GM19238 (cell line): ENCODE measurements around the gene TREM2.
"Not testable (repeated sequence)": the region's sequence is repeated elsewhere in the genome, so short reads cannot be mapped to it uniquely, and the experiment has no call there.

Source experiments
- DNase-seq: peaks from one replicate; pipeline ENCODE4 v3.0.0; 2011; ENCODE audit warnings: low spot score; ENCODE audit not compliant: insufficient read length

The TREM2 gene

DNA sequence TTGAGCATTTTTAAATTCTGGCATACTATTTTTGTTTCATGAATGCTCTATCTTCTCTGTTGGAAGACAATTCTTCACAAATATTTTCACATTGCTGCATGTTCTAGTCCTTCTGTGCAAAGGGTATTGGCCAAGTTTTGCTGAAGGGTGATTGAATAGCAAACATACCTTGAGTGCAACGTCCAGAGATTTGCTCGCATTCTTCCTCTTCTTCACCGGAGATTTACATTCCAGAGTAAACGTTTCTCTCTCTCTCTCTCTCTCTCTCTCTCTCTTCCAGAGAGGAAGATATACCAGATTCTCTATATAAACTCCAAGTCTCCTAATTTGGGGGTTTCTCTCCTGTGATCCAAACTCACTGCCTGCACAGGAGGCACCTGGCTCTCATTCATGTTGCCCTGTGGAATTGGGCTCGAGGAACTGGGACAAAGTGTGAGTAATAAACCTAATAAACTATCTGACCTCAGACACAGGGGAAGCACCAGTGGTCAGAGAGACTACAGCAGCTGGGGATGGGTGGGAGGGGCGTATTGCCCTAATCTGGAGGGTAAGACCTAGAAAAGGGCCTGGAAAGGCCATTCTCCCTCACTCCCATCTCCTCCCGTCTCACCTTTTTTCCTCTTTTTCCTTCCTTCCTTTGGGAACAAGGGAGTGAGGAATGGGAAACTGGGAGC, 7.6 kb downstream of the TREM2 start:
- no peak for DNase-seq

DNA sequence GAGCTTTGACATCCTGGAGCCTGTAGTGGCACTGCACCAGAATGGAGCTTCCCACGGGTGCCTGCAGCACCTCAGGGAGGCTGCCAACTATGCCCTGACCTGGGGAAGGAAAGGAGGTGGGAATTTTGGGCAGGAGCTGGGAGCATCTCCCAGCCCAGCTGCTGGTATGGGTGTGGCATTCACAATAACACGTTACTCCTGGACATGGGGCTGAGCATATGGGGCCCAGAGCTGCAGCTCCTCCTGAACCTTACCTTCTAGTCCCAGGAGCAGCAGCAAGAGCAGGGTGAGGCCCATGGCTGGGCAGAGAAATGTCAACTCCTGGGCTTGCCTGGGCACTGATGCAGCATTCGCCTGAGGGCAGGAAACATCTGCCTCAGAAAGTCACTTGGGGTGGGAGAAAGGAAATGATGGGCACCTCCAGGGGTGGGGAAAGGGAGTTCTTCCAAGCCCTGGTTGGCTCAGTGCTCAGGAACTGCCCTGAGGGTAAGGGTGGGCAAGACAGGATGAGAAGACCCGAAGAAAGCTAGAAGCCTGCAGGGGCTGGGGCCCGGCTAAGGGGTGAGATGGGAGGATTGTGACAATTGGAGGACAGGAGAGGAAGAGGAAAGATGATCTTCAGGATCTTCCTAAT, 8.8 kb downstream of the TREM2 start, which contains the start of gene TREML1:
TREML1 (minus strand) TSS at position 356 of the 634 bp plus-strand sequence; CDS start at position 297, 59 bp downstream.
- DNase-seq = no peak

DNA sequence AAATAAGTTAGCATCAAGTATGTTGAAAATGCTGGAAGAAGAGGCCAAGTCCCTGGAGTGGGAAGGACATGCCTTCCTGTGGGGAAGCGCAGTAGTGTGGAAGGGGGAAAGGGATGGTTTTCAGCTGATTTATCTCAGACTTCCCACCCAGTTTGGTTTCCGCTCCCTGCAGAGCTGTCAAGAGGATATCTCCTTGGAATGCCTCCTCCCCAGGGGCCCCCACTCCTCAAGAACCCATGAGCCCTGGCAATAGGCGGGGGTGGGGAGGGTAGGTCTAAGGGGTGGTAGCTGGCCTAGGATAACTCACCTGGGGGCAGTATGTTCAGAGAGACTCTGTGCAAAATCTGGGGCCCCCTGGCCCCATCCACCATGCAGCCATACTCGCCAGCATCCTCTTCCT, 9.5 kb downstream of the TREM2 start:
- DNase-seq = no peak

DNA sequence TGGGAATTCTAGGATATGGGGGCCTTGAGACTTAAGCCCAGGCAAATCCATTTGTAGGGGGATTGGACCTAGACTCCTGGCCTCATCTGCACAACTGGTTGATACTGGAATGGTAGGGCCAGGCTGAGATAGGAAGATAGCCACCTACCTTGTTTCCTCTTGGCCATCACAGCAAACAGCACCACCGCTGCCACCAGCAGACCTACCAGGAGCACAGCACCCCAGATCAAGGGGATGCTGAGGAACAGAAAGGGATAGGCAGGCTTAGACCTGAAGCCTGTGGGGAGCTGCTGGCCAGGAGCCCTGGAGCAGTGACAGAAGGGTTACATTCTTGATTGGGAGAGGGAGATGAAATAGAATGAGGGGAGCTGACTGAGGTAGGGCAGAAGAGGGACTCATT, 12.2 kb downstream of the TREM2 start:
- DNase-seq = no peak

DNA sequence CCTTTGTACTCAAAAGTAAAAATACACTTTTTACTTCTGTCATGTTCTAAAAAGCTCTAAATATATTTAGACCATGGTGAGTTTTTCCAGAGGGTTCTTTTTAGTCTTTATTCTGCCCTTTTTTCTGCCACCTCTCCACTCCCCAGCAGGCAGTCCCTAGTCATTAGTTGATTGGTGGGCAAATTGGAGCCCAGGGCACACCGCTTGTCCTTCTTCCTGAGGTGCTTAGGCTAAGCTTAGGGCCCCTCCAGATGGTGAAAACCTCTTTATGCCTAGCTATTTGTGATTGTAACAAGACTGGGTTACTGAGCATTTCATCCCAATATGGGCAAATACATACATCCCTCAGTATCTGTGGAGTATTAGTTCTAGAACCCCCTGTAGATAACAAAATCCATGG, 15.0 kb downstream of the TREM2 start:
- DNase-seq = no peak

DNA sequence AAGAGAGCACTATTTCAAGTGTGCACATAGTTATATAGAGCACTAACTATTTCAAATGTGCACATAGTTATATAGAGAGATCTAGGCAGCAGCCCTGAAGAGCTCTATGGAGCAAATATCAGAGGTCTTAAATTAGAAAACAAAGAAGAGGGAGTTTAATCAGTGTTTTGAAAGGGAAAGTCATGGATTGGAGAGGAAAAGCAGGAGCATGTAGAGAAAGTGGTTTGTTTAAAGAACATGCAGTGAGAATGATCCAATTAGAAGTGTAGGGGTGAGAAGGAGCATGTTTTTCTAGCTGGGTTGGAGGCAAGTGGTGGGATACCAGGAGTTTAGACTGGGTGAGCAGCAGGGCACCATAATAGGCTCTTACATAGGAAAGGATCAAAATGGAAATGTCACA, 26.0 kb downstream of the TREM2 start:
- DNase-seq = no peak

DNA sequence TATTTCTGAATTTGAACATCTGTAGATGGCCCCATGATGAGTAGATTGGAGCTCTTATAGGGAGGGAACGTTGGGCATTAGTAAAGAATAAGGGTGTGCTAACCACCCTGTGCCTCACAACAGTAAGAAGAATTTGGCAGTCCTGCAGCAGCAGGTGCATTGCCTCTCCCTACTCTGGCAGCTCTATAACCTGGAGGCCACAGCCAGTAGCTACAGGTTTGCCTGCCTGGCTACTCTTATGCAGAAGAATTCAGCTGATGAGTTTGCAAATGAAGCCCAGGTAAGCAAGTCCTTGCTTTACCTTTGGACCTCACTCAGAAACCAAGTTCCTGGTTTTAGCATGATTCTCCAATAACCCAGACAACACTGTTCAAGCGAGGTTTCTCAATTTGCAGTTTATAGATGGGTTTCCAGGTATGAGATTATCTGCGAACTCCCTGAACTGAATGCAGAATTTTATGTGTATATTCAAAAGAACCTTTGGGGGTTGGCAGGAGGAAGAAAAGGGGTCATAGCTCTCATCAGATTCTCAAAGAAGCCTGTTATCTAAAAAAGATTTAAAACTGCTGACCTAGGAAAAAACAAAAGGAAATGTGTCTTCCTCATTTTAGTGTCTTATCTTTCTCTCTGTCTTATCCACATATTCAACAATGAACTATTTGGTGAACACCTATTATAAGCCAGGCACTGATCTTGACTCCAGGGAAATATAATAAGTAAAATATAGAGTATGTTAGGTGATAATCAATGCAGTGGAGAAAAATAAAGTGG, 27.7 kb downstream of the TREM2 start:
- no peak for DNase-seq

DNA sequence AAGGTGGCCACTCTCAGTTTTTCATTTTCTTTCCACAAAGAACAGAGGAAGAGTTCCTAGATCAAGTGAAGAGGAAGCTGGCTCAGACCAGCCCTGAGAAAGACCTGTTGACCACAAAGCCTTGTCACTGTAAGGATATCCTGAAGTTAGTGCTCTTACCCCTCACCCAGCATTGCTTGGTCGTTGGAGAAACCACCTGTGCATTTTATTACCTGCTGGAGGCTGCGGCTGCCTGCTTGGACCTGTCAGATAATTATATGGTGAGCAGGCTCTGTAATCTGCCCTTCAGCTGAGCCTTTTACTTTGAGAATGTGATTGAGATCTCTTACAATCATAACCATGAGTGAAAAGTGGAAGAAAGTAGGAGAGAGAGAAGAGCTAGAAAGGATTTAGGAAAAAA, 30.7 kb downstream of the TREM2 start:
- no peak for DNase-seq

- no peak for DNase-seq
Observed at GRCh38 chr6:41125282-41125681, 37.6 kb downstream of the TREM2 start.

- no peak for DNase-seq
Observed at GRCh38 chr6:41122918-41123317, 40.0 kb downstream of the TREM2 start.

DNA sequence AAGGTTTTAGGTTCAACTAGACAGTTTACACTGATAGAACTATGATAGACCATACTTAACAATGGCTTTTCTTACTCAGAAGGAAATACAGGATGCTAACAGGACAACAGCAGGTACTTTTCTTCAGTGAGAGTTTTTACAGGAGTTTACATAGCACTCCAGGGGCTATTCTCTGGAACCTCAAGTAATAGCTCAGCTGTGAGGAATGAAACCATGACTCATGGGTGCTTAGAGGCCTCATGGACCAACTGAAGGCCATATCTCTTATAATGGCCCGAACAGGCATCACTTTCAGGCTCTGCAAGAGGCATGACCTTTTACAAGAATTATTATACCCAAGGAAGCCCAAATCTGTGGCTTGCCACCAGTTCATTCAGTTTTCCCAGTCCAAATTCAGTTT, 40.5 kb downstream of the TREM2 start:
- DNase-seq = no peak

- DNase-seq = no peak
Observed at GRCh38 chr6:41120058-41120457, 42.9 kb downstream of the TREM2 start.

- DNase-seq = no peak
Observed at GRCh38 chr6:41119508-41119907, 43.4 kb downstream of the TREM2 start.

GRCh38 chr6:41115027-41115426, 47.9 kb downstream of the TREM2 start:
- DNase-seq = not testable (repeated sequence)

DNA sequence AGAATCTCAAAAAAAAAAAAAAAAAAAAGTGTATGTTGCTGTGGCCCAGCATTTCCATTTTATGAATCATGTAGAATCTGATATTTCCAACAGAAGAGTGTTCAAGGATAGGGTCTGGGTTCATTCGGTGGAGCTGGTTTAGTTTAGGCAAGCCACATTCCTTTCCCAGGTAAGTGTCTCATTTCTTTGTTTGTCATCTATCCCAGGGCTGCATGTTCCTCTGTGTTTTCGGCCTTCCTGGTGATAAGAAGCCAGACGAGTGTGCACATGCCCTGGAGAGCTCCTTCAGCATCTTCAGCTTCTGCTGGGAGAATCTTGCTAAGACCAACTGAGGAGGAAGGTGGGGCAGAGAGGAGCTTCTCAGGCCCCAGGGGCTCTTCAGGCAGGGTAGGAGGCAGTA, 51.9 kb downstream of the TREM2 start:
- no peak for DNase-seq
